Globus pallidus (tissue), 1 donor: ENCODE data around the gene FUT6.

Experiments used
- DNase-seq: peaks from one replicate; pipeline ENCODE4 v3.0.0-alpha.2; 2015; ENCODE audit warnings: low spot score

The FUT6 gene

DNA sequence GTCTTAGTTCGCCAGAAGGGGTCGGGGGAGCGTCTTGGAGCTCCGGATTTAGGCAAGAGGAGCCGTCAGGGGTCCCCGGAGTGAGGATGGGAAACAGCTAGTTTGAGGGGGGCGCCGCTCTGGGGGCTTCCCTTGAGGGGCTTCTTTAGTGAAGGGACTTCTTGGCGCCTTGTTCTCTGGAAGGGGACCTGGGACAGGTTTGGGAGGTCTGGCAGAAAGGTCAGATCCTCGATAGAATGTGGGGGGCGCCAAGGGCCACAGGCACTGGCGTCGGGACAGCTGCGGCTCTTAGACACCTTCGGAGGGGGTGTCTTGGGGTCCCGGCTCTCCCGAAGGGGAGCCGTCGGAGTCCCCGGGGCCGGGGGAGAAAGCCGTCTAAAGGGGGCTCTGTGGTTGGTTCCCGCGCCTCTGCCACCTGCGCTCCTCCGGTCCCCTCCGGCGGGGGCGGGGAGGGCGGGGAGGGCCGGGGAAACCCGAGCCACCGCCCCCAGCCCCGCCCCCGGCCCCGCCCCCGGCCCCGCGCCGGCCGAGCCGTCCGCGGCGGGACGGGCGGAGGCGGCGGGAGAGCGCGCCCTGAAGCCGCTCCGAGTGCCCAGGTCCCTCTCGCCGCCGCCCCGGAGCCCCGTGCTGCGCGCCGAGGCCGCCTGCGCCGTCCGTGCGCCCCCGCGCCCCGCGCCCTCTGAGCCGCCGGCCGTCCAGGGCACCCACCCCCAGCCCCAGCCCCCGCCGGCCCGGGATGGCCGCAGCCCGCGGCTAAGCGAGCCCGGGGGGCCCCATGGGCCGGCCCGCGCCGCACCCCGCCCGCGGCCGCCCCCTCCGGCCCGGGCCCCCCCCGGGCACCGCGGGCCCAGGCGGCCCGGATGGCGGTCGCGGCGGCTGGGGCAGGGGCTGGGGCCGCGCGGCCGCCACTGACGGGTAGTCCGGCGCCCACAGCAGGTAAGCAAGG lies 34.7 kb downstream of the FUT6 start, which contains the start of gene NRTN:
Gene NRTN, plus strand, starts transcription at position 552 of the 946 bp plus-strand sequence. CDS start 19,099 bp downstream, outside the sequence.
- no peak for DNase-seq

DNA sequence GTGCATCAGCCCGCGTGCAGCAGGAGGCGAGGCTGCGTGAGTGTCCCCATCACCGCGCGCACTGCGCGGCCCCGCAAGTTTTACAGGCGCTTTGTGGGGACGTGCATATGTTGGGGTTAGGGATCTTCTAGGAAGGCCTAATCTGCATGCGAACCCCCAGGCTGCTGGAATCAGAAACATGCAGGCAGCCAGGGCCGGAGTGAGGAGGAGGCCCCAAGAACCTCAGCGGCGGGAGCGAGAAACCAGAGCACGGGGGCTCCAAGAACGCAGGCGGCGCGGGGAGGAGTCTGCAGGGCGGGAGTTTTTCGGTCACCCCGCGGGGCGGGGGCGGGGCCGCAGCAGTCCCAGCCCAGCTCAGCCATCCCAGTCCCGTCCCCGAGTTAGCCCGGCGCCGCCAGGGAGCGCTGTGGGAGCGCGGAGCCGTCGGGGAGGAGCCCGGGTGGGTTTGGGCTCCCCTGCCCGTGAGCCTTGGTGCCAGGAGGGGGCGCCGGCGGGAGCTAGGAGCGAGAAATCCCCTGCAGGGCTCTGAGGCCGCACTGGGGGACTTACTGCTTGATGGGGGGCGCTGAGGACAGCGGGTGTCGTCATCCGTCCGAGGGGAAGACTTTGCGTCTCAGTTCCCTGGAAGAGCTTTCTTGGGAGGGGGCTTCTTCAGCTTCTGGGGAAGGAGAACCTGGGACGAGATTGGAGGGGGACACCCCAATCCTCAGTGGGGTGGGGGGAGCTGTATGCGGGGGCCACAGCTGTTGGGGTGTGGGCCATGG lies 35.6 kb downstream of the FUT6 start:
- DNase-seq, result no peak

DNA sequence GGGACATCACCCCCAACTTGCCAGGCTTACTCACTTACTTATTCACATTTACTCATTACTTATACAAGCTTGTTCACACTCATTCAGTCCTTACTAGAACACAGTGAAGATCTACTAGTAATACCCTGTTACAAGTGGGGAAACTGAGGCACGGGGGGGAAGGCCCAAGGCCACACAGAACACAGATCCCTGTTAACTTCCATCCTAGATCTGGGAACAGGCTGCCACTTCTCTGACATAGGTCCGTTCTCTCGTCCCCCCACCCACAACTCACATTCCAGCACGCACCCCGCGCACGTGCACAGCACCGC lies 36.1 kb downstream of the FUT6 start:
- DNase-seq, result no peak

DNA sequence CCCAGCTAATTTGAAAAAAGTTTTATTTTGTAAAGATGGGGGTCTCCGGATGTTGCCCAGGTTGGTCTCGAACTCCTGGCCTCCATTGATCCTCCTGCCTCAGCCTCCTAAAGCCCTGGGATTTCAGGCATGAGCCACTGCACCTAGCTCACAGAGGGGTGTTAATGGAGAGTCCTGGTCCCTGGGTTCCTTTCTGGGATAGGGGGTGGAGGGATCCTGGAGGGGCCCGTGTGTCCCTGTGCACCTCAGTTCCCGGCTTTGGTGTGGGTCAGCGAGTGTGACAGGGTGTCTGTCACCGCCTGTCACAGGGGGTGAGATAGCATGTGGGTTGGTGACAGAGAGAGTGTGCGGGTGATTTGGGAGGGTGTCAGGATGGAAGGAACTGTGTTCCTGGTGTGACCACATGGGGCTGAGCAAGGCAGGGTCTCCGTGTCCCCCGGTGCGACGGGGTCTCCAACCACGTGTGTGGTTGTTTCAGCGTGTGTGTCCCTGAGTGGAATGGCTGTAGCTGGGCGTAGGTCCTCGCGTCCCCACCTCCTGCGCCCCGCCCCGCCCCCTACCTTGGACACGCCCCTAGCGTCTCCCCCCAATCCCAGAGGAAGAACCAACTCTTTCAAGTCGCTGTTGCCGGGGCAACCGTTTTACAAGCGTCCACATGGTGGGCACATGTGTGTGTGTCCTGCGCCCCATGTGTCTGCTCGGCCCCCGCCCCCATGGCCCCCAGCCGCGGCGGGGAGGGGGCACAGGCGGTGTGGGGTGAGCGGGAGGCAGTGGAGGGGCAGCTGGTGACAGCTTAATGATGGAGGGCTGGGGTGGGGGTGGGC lies 37.5 kb downstream of the FUT6 start:
- no peak for DNase-seq

DNA sequence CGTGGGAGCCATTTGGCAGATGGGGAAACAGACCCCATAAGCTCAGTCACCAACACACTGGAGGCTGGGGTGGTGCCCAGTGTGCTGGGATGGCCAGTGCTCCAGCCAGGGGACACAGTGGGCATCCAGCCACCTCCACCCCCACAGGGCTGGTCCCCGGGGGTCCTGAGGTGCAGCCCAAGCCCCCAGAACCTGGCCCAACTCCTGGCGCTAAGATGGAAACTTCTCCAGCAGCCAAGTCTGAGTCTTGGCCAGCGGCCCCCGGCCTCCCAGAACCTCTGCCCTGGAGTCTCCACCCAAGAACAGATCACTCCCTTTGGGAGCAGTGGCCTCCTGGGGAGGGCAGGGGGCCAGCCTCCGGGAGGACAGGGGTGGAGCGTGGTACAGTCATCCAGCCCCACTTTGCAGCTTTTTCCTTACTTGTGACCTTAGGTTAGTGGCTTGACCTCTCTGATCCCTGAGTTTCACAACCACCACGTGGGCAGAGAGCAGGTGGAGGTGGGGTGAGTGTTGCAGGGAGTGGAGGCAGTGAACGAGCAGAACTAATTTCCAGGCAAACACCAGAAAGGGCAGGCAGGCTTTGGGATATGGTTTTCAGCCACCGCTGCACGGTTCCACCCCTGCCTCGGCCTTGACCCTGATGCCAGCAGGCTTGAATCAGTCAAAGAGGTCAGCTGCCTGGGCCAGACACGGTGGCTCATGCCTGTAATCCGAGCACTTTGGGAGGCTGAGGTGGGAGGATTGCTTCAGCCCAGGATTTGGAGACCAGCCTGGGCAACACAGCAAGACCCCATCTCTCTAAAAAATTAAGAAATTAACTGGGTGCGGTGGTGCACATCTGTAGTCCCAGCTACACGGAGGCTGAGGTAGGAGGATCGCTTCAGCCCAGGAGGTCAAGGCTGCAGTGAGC lies 38.9 kb downstream of the FUT6 start:
- DNase-seq, result no peak

DNA sequence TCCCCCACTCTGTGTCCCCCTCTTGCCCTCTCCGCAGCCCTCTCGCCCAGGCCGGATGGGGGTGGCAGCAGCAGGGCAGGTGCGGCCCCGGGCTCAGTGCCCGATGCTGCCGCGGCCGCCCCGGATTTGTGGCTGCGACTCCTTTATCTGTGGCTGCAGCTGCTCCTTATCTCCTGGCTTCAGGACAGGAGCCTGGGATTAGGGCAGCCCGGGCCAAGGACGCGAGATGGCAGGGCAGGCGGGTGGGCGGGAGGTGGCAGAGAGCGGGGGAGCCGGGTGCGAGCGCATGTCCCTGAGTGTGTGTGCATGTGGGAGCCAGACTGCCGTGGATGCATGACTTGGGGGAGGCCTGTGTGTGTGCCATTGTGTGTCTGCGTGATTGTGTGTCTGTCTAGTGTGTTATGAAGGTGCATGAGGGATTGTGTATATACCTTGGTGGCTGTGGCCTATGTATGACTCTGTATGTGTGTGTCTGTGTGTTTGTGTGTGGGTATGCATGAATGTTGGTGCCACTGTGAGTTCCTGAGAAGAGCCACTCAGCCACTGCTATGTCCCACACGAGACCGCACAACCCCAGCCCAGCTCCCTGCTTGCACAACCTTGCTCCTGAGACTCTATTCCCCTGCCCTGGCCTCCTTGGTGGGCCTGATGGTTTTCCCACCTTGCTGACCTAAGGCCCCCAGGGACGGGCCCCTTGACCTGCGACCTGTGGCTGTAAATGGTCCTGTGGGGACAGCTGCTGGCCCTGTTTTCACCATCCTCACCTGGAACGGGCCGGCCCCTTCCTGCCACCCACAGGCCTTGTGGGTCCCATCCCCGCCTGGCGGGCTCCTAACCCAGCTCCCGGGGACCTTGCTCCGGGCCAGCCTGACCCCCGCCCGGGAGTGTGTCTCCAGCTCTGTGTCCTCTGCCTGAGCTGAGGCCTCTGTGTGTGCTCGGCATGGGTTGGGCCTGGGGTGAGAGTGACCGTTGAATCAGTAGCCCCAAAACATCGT lies 40.0 kb downstream of the FUT6 start:
- DNase-seq, result no peak

DNA sequence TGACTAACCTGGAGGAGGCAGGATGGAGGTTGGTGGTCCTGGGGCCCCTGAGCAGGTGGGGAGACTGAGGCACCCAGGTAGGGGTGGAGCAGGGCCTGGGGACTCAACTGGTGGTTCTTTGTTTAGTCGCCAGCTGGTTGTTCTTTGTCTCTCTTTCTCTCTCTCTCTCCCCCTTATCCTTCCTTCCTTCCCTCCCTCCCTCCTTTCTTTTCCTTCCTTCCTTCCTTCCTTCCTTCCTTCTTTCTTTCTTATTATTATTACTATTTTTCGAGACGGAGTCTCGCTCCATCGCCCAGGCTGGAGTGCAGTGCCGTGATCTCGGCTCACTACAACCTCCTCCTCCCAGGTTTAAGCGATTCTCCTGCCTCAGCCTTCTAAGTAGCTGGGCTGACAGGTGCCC lies 41.3 kb downstream of the FUT6 start:
- DNase-seq, result no peak

DNA sequence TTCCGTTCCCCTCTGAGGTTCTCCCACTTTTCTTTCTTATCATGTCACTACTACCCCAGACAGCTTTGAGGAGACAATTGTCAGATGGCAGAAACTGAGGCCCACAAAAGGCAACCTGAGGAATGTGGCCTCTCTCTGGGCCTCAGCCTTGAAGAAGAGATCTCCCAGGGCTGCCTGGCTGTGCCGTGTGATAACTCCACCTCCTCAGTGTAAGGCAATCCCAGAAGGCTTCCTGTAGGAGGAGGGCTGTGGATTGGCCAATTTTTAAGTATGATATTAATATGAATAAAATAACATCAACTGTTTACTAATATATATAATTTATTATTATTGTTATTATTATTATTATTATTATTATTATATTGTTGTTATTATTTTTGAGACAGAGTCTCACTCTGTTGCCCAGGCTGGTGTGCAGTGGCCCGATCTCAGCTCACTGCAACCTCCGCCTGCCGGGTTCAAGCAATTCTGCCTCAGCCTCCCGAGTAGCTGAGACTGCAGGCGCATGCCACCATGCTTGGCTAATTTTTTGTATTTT lies 44.1 kb downstream of the FUT6 start:
- no peak for DNase-seq

DNA sequence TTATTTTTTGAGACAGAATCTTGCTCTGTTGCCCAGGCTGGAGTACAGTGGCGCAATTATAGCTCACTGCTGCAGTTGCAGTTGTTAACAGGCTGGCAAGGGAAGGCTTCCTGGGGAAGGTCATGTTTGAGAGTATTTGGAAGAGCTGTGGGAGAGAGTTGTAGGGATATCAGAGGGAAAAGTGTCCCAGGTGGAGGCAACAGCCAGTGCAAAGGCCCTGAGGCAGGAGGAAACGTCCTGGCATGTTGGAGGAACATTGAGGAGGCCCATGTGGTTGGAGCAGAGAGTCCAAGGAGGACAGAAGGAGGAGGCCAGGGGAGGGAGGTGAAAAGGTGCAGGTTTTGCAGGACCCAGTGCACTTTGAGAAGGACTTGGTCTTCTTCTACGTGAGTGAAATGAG lies 46.3 kb downstream of the FUT6 start:
- no peak for DNase-seq

DNA sequence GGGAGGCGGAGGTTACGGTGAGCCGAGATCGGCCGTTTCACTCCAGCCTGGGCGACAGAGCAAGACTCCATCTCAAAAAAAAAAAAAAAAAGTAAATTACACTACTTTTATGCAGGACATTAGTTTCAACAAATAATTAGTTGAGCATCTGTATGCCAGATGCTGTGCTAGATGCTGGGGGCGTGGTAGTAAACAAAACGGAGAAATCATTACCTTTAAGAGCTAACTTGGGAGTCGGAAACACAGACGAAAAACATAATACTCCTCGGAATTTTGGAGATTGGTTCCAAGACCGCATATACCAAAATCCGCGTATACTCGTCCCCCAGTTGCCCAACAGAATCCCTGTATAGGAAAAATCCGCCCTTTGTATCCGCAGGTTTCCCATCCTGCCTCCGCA lies 47.3 kb downstream of the FUT6 start:
- no peak for DNase-seq

DNA sequence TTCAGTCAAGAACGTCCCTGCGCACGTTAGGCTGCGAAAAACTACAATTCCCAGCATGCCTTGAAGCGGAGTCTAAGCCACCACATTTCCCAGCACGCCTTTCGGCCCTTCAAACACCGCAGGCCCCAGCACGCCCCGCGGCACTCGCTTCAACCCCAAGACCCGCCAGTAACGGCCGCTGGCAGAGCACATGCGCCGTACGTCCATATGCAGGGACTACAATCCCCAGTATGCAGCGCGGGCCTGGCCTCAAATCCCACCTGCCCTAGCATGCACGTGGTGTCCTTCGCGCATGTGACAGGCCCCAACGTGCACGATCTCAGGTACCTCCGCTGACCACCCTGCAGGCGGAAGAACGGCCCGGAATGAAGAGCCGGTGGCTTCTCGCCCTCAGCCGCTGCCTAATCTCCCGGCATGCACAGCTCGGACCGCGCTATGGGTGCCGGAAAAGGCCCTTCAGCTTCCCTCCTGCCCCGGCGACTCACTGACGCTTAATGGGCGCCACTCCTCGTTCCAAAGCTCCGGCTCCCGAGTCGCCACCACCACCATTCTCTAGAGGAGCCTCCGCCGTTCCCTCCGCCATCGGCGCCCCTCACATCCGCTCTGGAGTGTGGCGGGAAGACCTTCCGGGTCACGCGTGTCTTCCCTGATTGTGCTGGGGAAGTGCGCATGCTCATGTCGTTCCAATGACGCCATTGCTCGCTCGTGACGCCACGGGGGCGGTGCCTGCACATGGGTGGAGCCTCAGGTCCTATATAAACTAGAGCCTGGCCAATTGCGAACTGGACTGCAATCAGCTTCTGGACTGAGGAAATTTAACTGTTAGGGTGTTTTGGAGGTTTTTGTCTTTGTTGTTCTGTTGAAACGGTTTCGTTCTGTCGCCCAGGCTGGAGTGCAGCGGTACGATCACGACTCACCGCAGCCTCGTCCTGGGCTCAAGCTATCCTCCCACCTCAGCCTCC lies 48.7 kb downstream of the FUT6 start, which contains the start of gene DUS3L:
Gene DUS3L, minus strand, starts transcription at position 605 of the 962 bp plus-strand sequence. Its CDS starts 22 bp downstream, at position 583.
- peak; percentile 98 for DNase-seq

DNA sequence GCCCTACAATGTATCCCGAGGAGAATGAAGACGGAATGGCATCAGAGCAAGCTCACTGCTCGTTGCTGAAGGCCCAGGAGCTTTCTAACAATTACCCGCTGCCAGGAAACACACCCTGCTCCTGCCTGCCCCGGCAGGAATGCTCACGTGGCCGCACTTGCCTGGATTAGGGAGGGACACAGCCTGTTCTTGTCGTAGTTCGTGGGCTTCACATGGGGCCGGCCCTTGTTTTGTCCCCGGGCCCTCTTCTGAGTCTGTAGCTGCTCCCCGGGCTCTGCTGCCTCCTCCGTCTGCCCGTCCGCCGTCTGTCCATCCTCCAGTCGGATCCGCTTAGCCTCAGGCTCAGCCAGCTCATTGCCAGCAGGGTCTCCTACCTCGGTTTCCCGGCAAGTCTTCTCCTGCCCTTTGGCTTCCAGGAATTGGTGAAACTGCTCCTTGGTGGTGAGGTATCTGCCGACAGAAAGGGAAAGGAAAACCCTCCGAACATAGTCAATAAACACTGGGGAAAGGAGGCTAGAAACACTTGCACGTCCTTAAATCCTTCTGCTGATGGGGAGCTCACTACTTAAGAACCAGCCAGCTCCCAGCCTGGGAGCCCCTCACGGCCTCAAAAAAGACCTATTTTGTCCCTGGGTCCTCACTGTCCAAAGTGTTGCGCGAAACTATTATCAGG lies 49.5 kb downstream of the FUT6 start:
- no peak for DNase-seq

DNA sequence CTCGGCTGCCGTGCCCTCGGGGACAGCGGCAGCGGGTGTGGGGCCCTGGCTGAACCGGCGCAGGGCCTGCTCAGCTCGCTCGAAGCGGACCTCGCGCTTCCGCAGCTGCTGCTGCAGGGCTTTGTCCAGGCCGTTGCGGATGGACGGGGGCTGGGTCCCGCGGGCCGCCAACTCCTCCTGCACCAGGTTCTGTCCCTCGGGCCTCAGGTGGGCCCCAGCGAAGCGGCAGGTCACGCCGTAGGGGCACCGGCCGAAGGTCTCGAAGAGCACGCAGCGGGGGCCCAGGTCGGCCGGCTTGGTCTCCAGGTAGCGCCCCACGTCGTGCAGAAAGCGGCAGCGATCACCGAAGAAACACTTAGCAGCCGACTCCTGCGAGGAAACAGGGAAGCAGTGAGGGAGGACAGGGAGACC lies 50.1 kb downstream of the FUT6 start:
- DNase-seq, result no peak

DNA sequence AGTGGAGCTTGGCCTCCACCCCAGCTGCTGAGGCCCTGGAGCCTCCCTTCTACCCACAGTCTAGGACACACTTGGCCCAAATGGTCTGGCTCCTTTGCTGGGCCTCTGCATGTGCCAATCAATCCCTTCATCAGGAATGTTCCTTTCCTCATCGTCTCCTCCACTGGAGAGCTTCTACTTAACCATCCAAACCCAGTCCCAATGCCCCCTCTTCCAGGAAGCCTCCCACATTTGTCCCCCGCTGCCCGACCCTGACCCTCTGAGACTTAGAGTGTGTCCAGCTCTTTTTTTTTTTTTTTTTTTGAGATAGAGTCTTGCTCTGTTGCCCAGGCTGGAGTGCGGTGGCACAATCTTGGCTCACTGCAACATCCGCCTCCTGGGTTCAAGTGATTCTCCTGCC lies 51.1 kb downstream of the FUT6 start:
- no peak for DNase-seq

DNA sequence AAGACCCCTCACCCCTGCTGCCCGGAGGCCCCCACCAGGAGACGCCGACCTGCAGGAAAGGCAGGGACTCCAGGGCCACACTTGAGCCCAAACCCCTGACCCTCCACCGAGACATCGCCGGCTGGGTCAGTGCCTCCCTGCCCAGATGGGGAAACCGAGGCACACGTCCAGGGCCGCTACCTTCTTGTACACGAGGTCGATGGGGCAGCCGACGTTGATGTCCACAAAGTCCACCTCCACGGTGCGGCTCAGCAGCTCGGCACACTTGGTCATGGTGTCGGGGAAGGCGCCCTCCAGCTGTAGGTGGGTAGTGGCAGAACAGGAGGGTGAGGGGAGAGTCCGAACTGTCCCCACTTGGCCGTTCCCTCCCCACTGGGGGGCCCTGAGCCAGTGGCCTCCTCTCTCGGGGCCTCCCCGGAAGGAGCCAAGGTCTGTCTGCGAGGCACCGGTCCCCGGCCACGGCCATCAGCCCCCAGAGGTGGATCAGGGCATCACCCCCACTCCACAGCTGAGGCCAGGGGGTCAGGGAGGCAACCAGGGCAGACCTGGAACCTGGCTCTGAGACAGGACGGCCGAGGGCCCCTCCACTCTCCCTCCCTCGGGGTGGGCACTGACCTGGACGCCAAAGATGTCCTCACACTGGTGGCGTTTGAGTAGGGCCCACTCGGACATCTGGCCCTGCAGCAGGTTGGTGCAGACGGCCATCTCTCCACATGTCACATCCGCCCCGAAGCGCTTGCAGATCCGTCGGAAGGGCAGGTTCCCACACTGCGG lies 51.9 kb downstream of the FUT6 start:
- DNase-seq, result no peak

DNA sequence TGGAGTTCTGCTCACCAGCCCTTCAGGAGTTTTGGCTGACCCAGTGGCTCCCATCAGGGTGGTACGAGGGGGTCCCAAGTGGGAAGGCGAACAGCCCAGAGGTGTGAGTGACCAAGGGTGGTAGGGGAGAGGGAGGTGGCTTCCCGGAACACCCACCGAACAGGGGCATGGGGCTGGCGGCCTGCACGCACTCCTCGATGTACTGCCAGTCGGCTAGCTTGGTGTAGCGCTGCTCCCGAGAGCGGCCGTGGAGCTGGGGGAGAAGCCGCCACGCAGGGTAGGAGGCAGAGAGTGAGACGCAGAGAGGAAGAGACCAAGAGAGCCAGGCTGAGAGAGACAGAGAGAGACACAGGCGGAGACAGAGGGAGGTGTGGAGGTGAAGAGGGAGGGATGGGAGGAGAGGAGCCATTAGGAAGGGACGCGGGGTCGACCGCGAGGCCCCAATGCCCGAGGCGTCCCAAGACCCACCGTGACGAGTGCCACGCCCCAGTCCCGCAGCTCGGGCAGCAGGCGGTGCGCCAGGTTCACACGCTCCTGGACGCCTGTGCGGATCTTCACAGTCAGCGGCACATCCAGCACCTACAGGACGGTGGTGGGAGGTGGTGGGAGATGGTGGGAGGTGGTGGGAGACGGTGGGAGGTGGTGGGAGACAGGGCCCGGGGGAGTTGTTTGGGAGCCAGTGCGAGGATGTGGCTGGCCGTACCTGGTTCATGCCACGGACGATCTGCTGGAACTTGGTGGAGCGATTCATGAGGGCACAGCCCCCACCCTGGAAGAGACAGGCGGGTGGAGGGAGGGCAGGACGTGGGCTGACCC lies 52.7 kb downstream of the FUT6 start:
- DNase-seq, result no peak
